Neural crest cell (in vitro differentiated cells): ENCODE results near the gene PCED1A. TPM values are rescaled to one million over a fixed set of nuclear protein-coding genes. Genes with fewer than 3 reads are reported as not detected.

ENCODE experiments used
- DNase-seq: peaks from one replicate; pipeline ENCODE4 v3.0.0; 2021; ENCODE audit warnings: low read depth, mixed read lengths, low spot score
- H3K27ac Mint-ChIP-seq: one replicate; pipeline ENCODE4 v1.8.0; 2021; ENCODE audit warnings: mild to moderate bottlenecking, mixed read lengths; ENCODE audit not compliant: unreplicated experiment
- H3K27me3 Mint-ChIP-seq: 2 replicates; pipeline ENCODE4 v1.8.0; 2021; ENCODE audit warnings: low read depth, mild to moderate bottlenecking, mixed read lengths
- H3K36me3 Mint-ChIP-seq: 2 replicates; pipeline ENCODE4 v1.8.0; 2021; ENCODE audit warnings: low read depth, mild to moderate bottlenecking, mixed read lengths
- H3K4me1 Mint-ChIP-seq: 2 replicates; pipeline ENCODE4 v1.8.0; 2021; ENCODE audit warnings: mixed read lengths
- H3K4me3 Mint-ChIP-seq: one replicate; pipeline ENCODE4 v1.8.0; 2021; ENCODE audit warnings: mild to moderate bottlenecking, mixed read lengths
- H3K9me3 Mint-ChIP-seq: 2 replicates; pipeline ENCODE4 v1.8.0; 2021; ENCODE audit warnings: mixed read lengths
- CTCF ChIP-seq: fragments of 200-600 bp; sonication (generic); conservative IDR thresholded peaks from 2 replicates; pipeline ENCODE4 v1.5.0; 2021; ENCODE audit warnings: antibody characterized with exemption, mild to moderate bottlenecking
- total RNA-seq: library from RNA; stranded (reverse); gene quantifications from 2 replicates; pipeline ENCODE4 v1.2.1, GENCODE V29; 2021

Gene PCED1A
- total RNA-seq, 1 donor from 2014 or later = 68.7 TPM

GRCh38 chr20:2793471-2793870, 47.0 kb downstream of the PCED1A start:
- peak overlapping the region; percentile 18 for H3K4me3 Mint-ChIP-seq
- peaks cover 7% of the 10 kb centered on the region for H3K36me3 Mint-ChIP-seq
- peaks cover 21% of the 10 kb centered on the region for H3K27me3 Mint-ChIP-seq
- no peak for DNase-seq
- H3K27ac Mint-ChIP-seq = no peak overlapping the region
- no peaks in the 10 kb centered on the region for H3K9me3 Mint-ChIP-seq
- no peak for TF ChIP-seq CTCF
- H3K4me1 Mint-ChIP-seq = no peaks in the 10 kb centered on the region

Other genes starting within 250 kb of the PCED1A start
- gene NOP56, start 188.0 kb downstream of the PCED1A start, total RNA-seq = 517 and 547 TPM in 2 replicates
- 100 and 102 TPM in 2 replicates for gene IDH3B, start 176.4 kb downstream of the PCED1A start, total RNA-seq
- gene EBF4, start 147.9 kb downstream of the PCED1A start, total RNA-seq = 23.2 and 24.6 TPM in 2 replicates
- 200 and 218 TPM in 2 replicates for gene CPXM1, start 40.0 kb downstream of the PCED1A start, total RNA-seq
- not detected in 2 replicates for gene C20orf141, start 25.7 kb downstream of the PCED1A start, total RNA-seq
- not detected in 2 replicates for gene TMEM239, start 24.3 kb downstream of the PCED1A start, total RNA-seq
- 49.8 and 50.6 TPM in 2 replicates for gene VPS16, start 90 bp upstream of the PCED1A start, total RNA-seq
- 86.5 and 88.7 TPM in 2 replicates for gene PTPRA, start 32.8 kb upstream of the PCED1A start, total RNA-seq
- 1.3 and 2.4 TPM in 2 replicates for gene GNRH2, start 203.0 kb upstream of the PCED1A start, total RNA-seq
- 77.9 and 80.7 TPM in 2 replicates for gene MRPS26, start 205.4 kb upstream of the PCED1A start, total RNA-seq
- gene OXT, start 231.0 kb upstream of the PCED1A start, total RNA-seq = not detected in 2 replicates
- gene AVP, start 244.1 kb upstream of the PCED1A start, total RNA-seq = not detected in 2 replicates